IMR-90 (cell line): Measurements from ENCODE around the gene SOCS6. TPM values are rescaled to one million over a fixed set of nuclear protein-coding genes. Genes with fewer than 3 reads are reported as not detected.
A peak's percentile ranks its signal among the peaks of the same experiment; 100 is the strongest.

Experiments used
- ATAC-seq: fragments of 200-7000 bp; cut with Tn5 transposase; 2 replicates; pipeline ENCODE4 v1.9.1; 2020; ENCODE audit warnings: low read depth, mild to moderate bottlenecking, moderate library complexity
- BruUV-seq: library from RNA; stranded (reverse); fragments of 400-500 nt; replicated peaks from 2 replicates; lab custom pipeline; 2021; lab: Mats Ljungman, UMichigan
- CTCF ChIA-PET: fragments of 300-600 bp; formaldehyde crosslinking; extraction: SDS; loops from one replicate; lab custom pipeline; 2021; ENCODE audit warnings: antibody characterized with exemption; lab: Yijun Ruan, JAX
- POLR2A ChIA-PET: fragments of 300-600 bp; sonication (Branson Sonifier 250); formaldehyde crosslinking; loops from one replicate; lab custom pipeline; 2022; ENCODE audit warnings: antibody characterized with exemption; ENCODE audit not compliant: unreplicated experiment; lab: Charles Lee
- DNase-seq: peaks from one replicate; pipeline ENCODE4 v3.0.0; 2013
- H2AFZ ChIP-seq: replicated peaks from 2 replicates; pipeline ENCODE3; 2013; ENCODE audit warnings: low read length, mild to moderate bottlenecking; ENCODE audit not compliant: poor library complexity
- H2AK5ac ChIP-seq: 2 replicates; pipeline ENCODE4 v1.6.1; 2013; ENCODE audit warnings: low read depth, low read length, inconsistent platforms
- H2AK9ac ChIP-seq: replicated peaks from 2 replicates; pipeline ENCODE3; 2013; ENCODE audit warnings: mild to moderate bottlenecking, low read depth, low read length, moderate library complexity; ENCODE audit not compliant: poor library complexity
- H2BK120ac ChIP-seq: 2 replicates; pipeline ENCODE4 v1.6.1; 2013; ENCODE audit warnings: low read depth, low read length, inconsistent platforms
- H2BK15ac ChIP-seq: 3 replicates; pipeline ENCODE4 v1.6.1; 2013; ENCODE audit warnings: low read depth, low read length, inconsistent platforms
- H2BK20ac ChIP-seq: 2 replicates; pipeline ENCODE4 v1.6.1; 2013; ENCODE audit warnings: low read depth, mild to moderate bottlenecking, inconsistent platforms, low read length, moderate library complexity
- H2BK5ac ChIP-seq: 2 replicates; pipeline ENCODE4 v1.6.1; 2013; ENCODE audit warnings: mild to moderate bottlenecking, low read depth, low read length, inconsistent platforms; ENCODE audit not compliant: poor library complexity, severe bottlenecking
- H3K14ac ChIP-seq: replicated peaks from 2 replicates; pipeline ENCODE4 v1.6.1; 2013; ENCODE audit warnings: low read depth, low read length, inconsistent platforms
- H3K18ac ChIP-seq: 2 replicates; pipeline ENCODE4 v1.6.1; 2013; ENCODE audit warnings: low read depth, low read length, control low read depth
- H3K23ac ChIP-seq: 2 replicates; pipeline ENCODE4 v1.6.1; 2013; ENCODE audit warnings: low read depth, low read length, inconsistent platforms
- H3K27ac ChIP-seq: 2 replicates; pipeline ENCODE4 v1.5.1; 2013; ENCODE audit warnings: mild to moderate bottlenecking, control low read depth, low read length; ENCODE audit not compliant: insufficient read depth
- H3K27me3 ChIP-seq: 2 replicates; pipeline ENCODE4 v1.6.1; 2013; ENCODE audit warnings: low read length; ENCODE audit not compliant: control insufficient read depth, insufficient read depth
- H3K36me3 ChIP-seq: 2 replicates; pipeline ENCODE4 v1.6.1; 2013; ENCODE audit warnings: low read length, mixed read lengths; ENCODE audit not compliant: control insufficient read depth, insufficient read depth
- H3K4ac ChIP-seq: 2 replicates; pipeline ENCODE4 v1.6.1; 2013; ENCODE audit warnings: low read depth, low read length, inconsistent platforms
- H3K4me1 ChIP-seq: 2 replicates; pipeline ENCODE4 v1.6.1; 2013; ENCODE audit warnings: low read length, mixed read lengths; ENCODE audit not compliant: control insufficient read depth, insufficient read depth
- H3K4me2 ChIP-seq: 2 replicates; pipeline ENCODE4 v1.6.1; 2013; ENCODE audit warnings: low read depth, mild to moderate bottlenecking, control low read depth, low read length, moderate library complexity
- H3K4me3 ChIP-seq: 2 replicates; pipeline ENCODE4 v1.5.1; 2013; ENCODE audit warnings: low read depth, mild to moderate bottlenecking, control low read depth, low read length, moderate library complexity; ENCODE audit not compliant: insufficient read depth
- H3K56ac ChIP-seq: 2 replicates; pipeline ENCODE4 v1.6.1; 2013; ENCODE audit warnings: low read length, inconsistent platforms; ENCODE audit not compliant: insufficient read depth; ENCODE audit errors: extremely low read depth
- H3K79me1 ChIP-seq, 2 experiments: 2 replicates each; pipeline ENCODE4 v1.6.1; 2013; ENCODE audit warnings: low read length in 2 of 2, inconsistent platforms in 1 of 2, low read depth in 1 of 2
- H3K9ac ChIP-seq: 2 replicates; pipeline ENCODE4 v1.6.1; 2013; ENCODE audit warnings: low read depth, low read length, control low read depth
- H3K9me1 ChIP-seq: 2 replicates; pipeline ENCODE4 v1.6.1; 2013; ENCODE audit warnings: low read length, inconsistent platforms; ENCODE audit not compliant: insufficient read depth
- H3K9me3 ChIP-seq: 2 replicates; pipeline ENCODE4 v1.6.1; 2013; ENCODE audit warnings: low read length; ENCODE audit not compliant: control insufficient read depth, insufficient read depth
- H4K20me1 ChIP-seq: 2 replicates; pipeline ENCODE4 v1.6.1; 2013; ENCODE audit warnings: low read length, inconsistent platforms; ENCODE audit not compliant: insufficient read depth
- H4K5ac ChIP-seq: 2 replicates; pipeline ENCODE4 v1.6.1; 2013; ENCODE audit warnings: mild to moderate bottlenecking, low read depth, low read length, control low read depth
- H4K8ac ChIP-seq, 2 experiments: 2 replicates each; pipeline ENCODE4 v1.6.1; 2013; ENCODE audit warnings: low read depth in 2 of 2, low read length in 2 of 2, control low read depth in 1 of 2, inconsistent platforms in 1 of 2
- H4K91ac ChIP-seq: 2 replicates; pipeline ENCODE4 v1.6.1; 2013; ENCODE audit warnings: low read depth, low read length, inconsistent platforms; ENCODE audit not compliant: insufficient read depth
- BHLHE40 ChIP-seq: fragments of 150-350 bp; IDR thresholded peaks from 2 replicates; pipeline ENCODE4 v1.6.1; 2016; ENCODE audit warnings: mild to moderate bottlenecking, low read depth, low read length
- CEBPB ChIP-seq: IDR thresholded peaks from 2 replicates; pipeline ENCODE4 v1.6.1; 2012; ENCODE audit warnings: low read depth, low read length, improper control_type of control experiment
- FOS ChIP-seq: fragments of 150-350 bp; IDR thresholded peaks from 2 replicates; pipeline ENCODE4 v1.6.1; 2016; ENCODE audit warnings: low read depth, low read length
- MAFK ChIP-seq: IDR thresholded peaks from 2 replicates; pipeline ENCODE4 v1.6.1; 2012; ENCODE audit warnings: low read depth, low read length, improper control_type of control experiment
- MAZ ChIP-seq: IDR thresholded peaks from 2 replicates; pipeline ENCODE4 v1.6.1; 2012; ENCODE audit warnings: low read depth, mild to moderate bottlenecking, low read length, improper control_type of control experiment, moderate library complexity, borderline replicate concordance
- MXI1 ChIP-seq: IDR thresholded peaks from 2 replicates; pipeline ENCODE4 v1.6.1; 2012; ENCODE audit warnings: low read depth, mild to moderate bottlenecking, low read length, moderate library complexity, borderline replicate concordance
- NFE2L2 ChIP-seq: fragments of 150-350 bp; IDR thresholded peaks from 2 replicates; pipeline ENCODE4 v1.6.1; 2016; ENCODE audit warnings: low read depth, mild to moderate bottlenecking, low read length
- POLR2A ChIP-seq: IDR thresholded peaks from 2 replicates; pipeline ENCODE4 v1.6.1; 2012; ENCODE audit warnings: mild to moderate bottlenecking, low read depth, low read length
- RCOR1 ChIP-seq: IDR thresholded peaks from 2 replicates; pipeline ENCODE4 v1.6.1; 2012; ENCODE audit warnings: mild to moderate bottlenecking, low read length, improper control_type of control experiment; ENCODE audit not compliant: insufficient replicate concordance
- RFX5 ChIP-seq: IDR thresholded peaks from 2 replicates; pipeline ENCODE4 v1.8.0; 2012; ENCODE audit warnings: low read depth, mild to moderate bottlenecking, low read length, moderate library complexity
- SMC3 ChIP-seq: fragments of 150-350 bp; IDR thresholded peaks from 2 replicates; pipeline ENCODE4 v1.6.1; 2016; ENCODE audit warnings: low read depth, mild to moderate bottlenecking, antibody characterized with exemption, low read length, moderate library complexity
- WGBS, 2 experiments: methylation state at CpG; one replicate each; pipeline versions ENCODE4 v1.1.5 to v1.1.7; 2013; ENCODE audit warnings: missing lambda C conversion rate in 2 of 2; ENCODE audit not compliant: insufficient read length in 1 of 2; ENCODE audit errors: extremely low coverage in 2 of 2; 5-methylcytosine and 5-hydroxymethylcytosine counted together
- dilution Hi-C: fragments of 300-500 bp; cut with HindIII; formaldehyde crosslinking; loops from one replicate; pipeline ENCODE4 v1.14.3; 2018; ENCODE audit warnings: low sequenced_read_pairs; ENCODE audit not compliant: unreplicated experiment
- in situ Hi-C: fragments of 300-500 bp; cut with MboI; formaldehyde crosslinking; loops from 3 replicates; pipeline ENCODE4 v1.14.3; 2019; ENCODE audit warnings: low sequenced_read_pairs, inconsistent platforms, mixed read lengths
- intact Hi-C: fragments of 100-400 bp; cut with micrococcal nuclease; formaldehyde crosslinking; loops from 2 replicates; pipeline ENCODE4 v1.10.0; 2022
- polyA plus RNA-seq, 3 experiments: library from polyadenylated mRNA; depleted of rRNA; stranded (reverse); fragments of >200 nt; gene quantifications; 2 replicates each; pipeline ENCODE4 v1.2.3, GENCODE V29; 2012; ENCODE audit warnings: low replicate concordance in 1 of 3
- total RNA-seq: library from RNA; depleted of rRNA; stranded (reverse); fragments of >200 nt; gene quantifications from 2 replicates; pipeline ENCODE4 v1.2.3, GENCODE V29; 2012
- TF ChIP-seq, protein P1 (sequence below): conservative IDR thresholded peaks from 2 replicates; pipeline ENCODE4 v1.5.1; 2012; ENCODE audit warnings: mild to moderate bottlenecking, low read depth, low read length, improper control_type of control experiment
- TF ChIP-seq, protein P2 (sequence below): fragments of 150-350 bp; IDR thresholded peaks from 2 replicates; pipeline ENCODE4 v1.6.1; 2016; ENCODE audit warnings: low read depth, mild to moderate bottlenecking, low read length, moderate library complexity, borderline replicate concordance

The SOCS6 gene
- total and polyA plus RNA-seq, 2 of the 4 experiments (the other 2 are of a cell fraction), result 21.3 to 57.4 TPM

GRCh38 chr18:70310560-70311320 lies 21.9 kb downstream of the SOCS6 start:
- no peak overlapping the region for H2BK20ac ChIP-seq
- H4K91ac ChIP-seq, result no peak overlapping the region
- H3K56ac ChIP-seq, result no peak overlapping the region
- 0 out of 2 replicates have a peak, but pooled peaks cover 2% of the 10 kb centered on the region for H3K4me1 ChIP-seq
- ATAC-seq (peak; percentile 48), DNase-seq (no peak)
- no peak overlapping the region for H3K27ac ChIP-seq
- H3K4ac ChIP-seq, result no peak overlapping the region
- H2AFZ ChIP-seq, result no peak overlapping the region
- no peak overlapping the region for H3K4me3 ChIP-seq
- dilution Hi-C loops (no loop called here), intact Hi-C loops (no loop called here), in situ Hi-C loops (no loop called here)
- 100% methylated on average over 2 of the region's 6 CpGs; no CpG with 5 or more reads in 1 of the 2 experiments for WGBS, 2 experiments
- TF ChIP-seq MAFK (no peak), SMC3 (no peak), RFX5 (no peak), CEBPB (no peak), NFE2L2 (no peak), FOS (no peak), POLR2A (no peak), RCOR1 (no peak), BHLHE40 (no peak), MXI1 (no peak), MAZ (no peak)
- TF ChIP-seq, protein P1, sequence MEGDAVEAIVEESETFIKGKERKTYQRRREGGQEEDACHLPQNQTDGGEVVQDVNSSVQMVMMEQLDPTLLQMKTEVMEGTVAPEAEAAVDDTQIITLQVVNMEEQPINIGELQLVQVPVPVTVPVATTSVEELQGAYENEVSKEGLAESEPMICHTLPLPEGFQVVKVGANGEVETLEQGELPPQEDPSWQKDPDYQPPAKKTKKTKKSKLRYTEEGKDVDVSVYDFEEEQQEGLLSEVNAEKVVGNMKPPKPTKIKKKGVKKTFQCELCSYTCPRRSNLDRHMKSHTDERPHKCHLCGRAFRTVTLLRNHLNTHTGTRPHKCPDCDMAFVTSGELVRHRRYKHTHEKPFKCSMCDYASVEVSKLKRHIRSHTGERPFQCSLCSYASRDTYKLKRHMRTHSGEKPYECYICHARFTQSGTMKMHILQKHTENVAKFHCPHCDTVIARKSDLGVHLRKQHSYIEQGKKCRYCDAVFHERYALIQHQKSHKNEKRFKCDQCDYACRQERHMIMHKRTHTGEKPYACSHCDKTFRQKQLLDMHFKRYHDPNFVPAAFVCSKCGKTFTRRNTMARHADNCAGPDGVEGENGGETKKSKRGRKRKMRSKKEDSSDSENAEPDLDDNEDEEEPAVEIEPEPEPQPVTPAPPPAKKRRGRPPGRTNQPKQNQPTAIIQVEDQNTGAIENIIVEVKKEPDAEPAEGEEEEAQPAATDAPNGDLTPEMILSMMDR, result no peak
- TF ChIP-seq, protein P2, sequence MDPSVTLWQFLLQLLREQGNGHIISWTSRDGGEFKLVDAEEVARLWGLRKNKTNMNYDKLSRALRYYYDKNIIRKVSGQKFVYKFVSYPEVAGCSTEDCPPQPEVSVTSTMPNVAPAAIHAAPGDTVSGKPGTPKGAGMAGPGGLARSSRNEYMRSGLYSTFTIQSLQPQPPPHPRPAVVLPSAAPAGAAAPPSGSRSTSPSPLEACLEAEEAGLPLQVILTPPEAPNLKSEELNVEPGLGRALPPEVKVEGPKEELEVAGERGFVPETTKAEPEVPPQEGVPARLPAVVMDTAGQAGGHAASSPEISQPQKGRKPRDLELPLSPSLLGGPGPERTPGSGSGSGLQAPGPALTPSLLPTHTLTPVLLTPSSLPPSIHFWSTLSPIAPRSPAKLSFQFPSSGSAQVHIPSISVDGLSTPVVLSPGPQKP, result no peak
- no peak overlapping the region for H3K14ac ChIP-seq
- H3K27me3 ChIP-seq, result no peaks in the 10 kb centered on the region
- H4K5ac ChIP-seq, result no peak overlapping the region; the same call in 1 of the 2 replicates
- no TSS peak for BruUV-seq
- H3K18ac ChIP-seq, result no peak overlapping the region
- H2BK5ac ChIP-seq, result no peak overlapping the region
- ChIA-PET POLR2A (no interaction called here), CTCF (no interaction called here)
- no peak overlapping the region for H3K9ac ChIP-seq
- H3K9me1 ChIP-seq, result peaks cover 7% of the 10 kb centered on the region
- H4K8ac ChIP-seq, result no peak overlapping the region
- no peak overlapping the region for H2BK15ac ChIP-seq
- no peak overlapping the region for H3K23ac ChIP-seq
- no peaks in the 10 kb centered on the region for H3K9me3 ChIP-seq
- H2AK9ac ChIP-seq, result no peak overlapping the region
- no peak overlapping the region for H2BK120ac ChIP-seq
- no peak overlapping the region for H3K4me2 ChIP-seq
- H3K79me1 ChIP-seq, result peaks cover 0 to 53% of the 10 kb centered on the region in 2 experiments; a peak in 2 of 4 replicates
- no peak overlapping the region for H2AK5ac ChIP-seq
- H3K36me3 ChIP-seq, result no peaks in the 10 kb centered on the region
- peaks cover 79% of the 10 kb centered on the region for H4K20me1 ChIP-seq
